ENCODE measurements around the gene RS1.

GRCh38 chrX:18698737-18699650, 27.1 kb upstream of the RS1 start:
- TF ChIP-seq CTCF (IDR thresholded peaks at IDR 0.05; ENCODE audit: low read depth, low read length) (no peak), EZH2phosphoT487 (IDR thresholded peaks at IDR 0.05; ENCODE audit: low read depth) (no peak)
